K562 (cell line): ENCODE data around the gene RNASE8. TPM values are rescaled to one million over a fixed set of nuclear protein-coding genes. Genes with fewer than 3 reads are reported as not detected.

Source experiments
- ETV5 ChIP-seq: sonication (generic); formaldehyde crosslinking; IDR thresholded peaks from 2 replicates; pipeline ENCODE4 v1.4.0; 2020; ENCODE audit warnings: low read depth, mild to moderate bottlenecking, missing genetic modification reagents
- IFI16 ChIP-seq: fragments of 250-450 bp; sonication (Bioruptor Pico); IDR thresholded peaks from 2 replicates; pipeline ENCODE4 v2.1.2; 2022; ENCODE audit warnings: mild to moderate bottlenecking, inconsistent platforms
- L3MBTL2 ChIP-seq: fragments of 450-650 bp; IDR thresholded peaks from 2 replicates; pipeline ENCODE4 v1.6.1; 2016; ENCODE audit warnings: mild to moderate bottlenecking, moderate library complexity
- MCM5 ChIP-seq: fragments of 450-650 bp; IDR thresholded peaks from 2 replicates; pipeline ENCODE4 v1.6.1; 2016; ENCODE audit warnings: low read depth
- PHF20 ChIP-seq: fragments of 450-650 bp; IDR thresholded peaks from 2 replicates; pipeline ENCODE4 v1.6.1; 2018; ENCODE audit not compliant: partially characterized antibody
- PML ChIP-seq: IDR thresholded peaks from 2 replicates; pipeline ENCODE4 v1.6.1; 2012; ENCODE audit warnings: low read length, inconsistent platforms
- POLR2B ChIP-seq: fragments of 450-650 bp; IDR thresholded peaks from 2 replicates; pipeline ENCODE4 v1.6.1; 2018; ENCODE audit warnings: low read depth; ENCODE audit not compliant: partially characterized antibody
- SOX6 ChIP-seq: fragments of 450-650 bp; IDR thresholded peaks from 2 replicates; pipeline ENCODE4 v1.6.1; 2014; ENCODE audit warnings: mild to moderate bottlenecking
- U2AF1 ChIP-seq: fragments of 200-400 bp; formaldehyde crosslinking; optimal IDR thresholded peaks from 2 replicates; pipeline ENCODE3; 2017; ENCODE audit warnings: mild to moderate bottlenecking, low read depth, low read length, moderate library complexity
- VEZF1 ChIP-seq: fragments of 200-800 bp; sonication (Bioruptor generic); IDR thresholded peaks from 2 replicates; pipeline ENCODE4 v1.6.1; 2017; ENCODE audit warnings: missing genetic modification characterization, missing compliant biosample characterization
- ZC3H4 ChIP-seq: sonication (generic); formaldehyde crosslinking; IDR thresholded peaks from 2 replicates; pipeline ENCODE4 v1.9.0; 2021; ENCODE audit warnings: missing genetic modification reagents, borderline replicate concordance
- ZC3H8 ChIP-seq: fragments of 450-650 bp; IDR thresholded peaks from 2 replicates; pipeline ENCODE4 v1.6.1; 2017
- ZNF175 ChIP-seq: fragments of 200-800 bp; sonication (Bioruptor generic); IDR thresholded peaks from 2 replicates; pipeline ENCODE4 v1.6.1; 2016; ENCODE audit warnings: low read depth, mild to moderate bottlenecking, missing genetic modification characterization, missing compliant biosample characterization
- ZNF584 ChIP-seq: fragments of 200-800 bp; sonication (Bioruptor generic); IDR thresholded peaks from 2 replicates; pipeline ENCODE4 v1.6.1; 2016; ENCODE audit warnings: low read depth, mild to moderate bottlenecking, missing genetic modification characterization, missing compliant biosample characterization
- ZNF586 ChIP-seq: fragments of 450-650 bp; formaldehyde crosslinking; conservative IDR thresholded peaks from 2 replicates; pipeline ENCODE4 v1.4.0; 2020; ENCODE audit warnings: mild to moderate bottlenecking, moderate library complexity
- ZNF707 ChIP-seq: fragments of 250-450 bp; sonication (Bioruptor Pico); conservative IDR thresholded peaks from 2 replicates; pipeline ENCODE4 v1.8.0; 2022; ENCODE audit warnings: inconsistent platforms, mild to moderate bottlenecking, moderate library complexity
- polyA plus RNA-seq, 8 experiments: library from polyadenylated mRNA; depleted of rRNA in 4 of 8; stranded (reverse) in 5 of 8; unstranded in 3 of 8; fragments of >200 nt; fragmentation: Nextera tagmentation in 2 of 8; fragmentation: Illumina TruSeq in 1 of 8; extraction: Ambion mirVana in 2 of 8; extraction: Trizol in 1 of 8; gene quantifications; 2 replicates each; pipeline versions ENCODE4 v1.2.1 to v1.2.3, GENCODE V29; 2011 to 2014; ENCODE audit warnings: inconsistent platforms in 1 of 8, missing spikeins in 1 of 8
- total RNA-seq, 7 experiments: library from RNA; depleted of rRNA in 6 of 7; stranded (reverse); fragments of >200 nt in 6 of 7; fragmentation: Illumina TruSeq in 2 of 7; extraction: Trizol in 2 of 7; gene quantifications; 2 replicates each; pipeline versions ENCODE4 v1.2.1 to v1.2.3, GENCODE V29; 2011 to 2021; ENCODE audit warnings: low replicate concordance in 1 of 7
- TF ChIP-seq, protein P1 (sequence below): fragments of 250-450 bp; sonication (Bioruptor Pico); IDR thresholded peaks from 2 replicates; pipeline ENCODE4 v1.9.0; 2021; ENCODE audit warnings: mild to moderate bottlenecking, inconsistent platforms

RNASE8 gene
- total and polyA plus RNA-seq, 9 of the 15 experiments (the other 6 are each of a cell fraction or from before 2014, with no cell fraction given): not detected

- TF ChIP-seq, protein P1, sequence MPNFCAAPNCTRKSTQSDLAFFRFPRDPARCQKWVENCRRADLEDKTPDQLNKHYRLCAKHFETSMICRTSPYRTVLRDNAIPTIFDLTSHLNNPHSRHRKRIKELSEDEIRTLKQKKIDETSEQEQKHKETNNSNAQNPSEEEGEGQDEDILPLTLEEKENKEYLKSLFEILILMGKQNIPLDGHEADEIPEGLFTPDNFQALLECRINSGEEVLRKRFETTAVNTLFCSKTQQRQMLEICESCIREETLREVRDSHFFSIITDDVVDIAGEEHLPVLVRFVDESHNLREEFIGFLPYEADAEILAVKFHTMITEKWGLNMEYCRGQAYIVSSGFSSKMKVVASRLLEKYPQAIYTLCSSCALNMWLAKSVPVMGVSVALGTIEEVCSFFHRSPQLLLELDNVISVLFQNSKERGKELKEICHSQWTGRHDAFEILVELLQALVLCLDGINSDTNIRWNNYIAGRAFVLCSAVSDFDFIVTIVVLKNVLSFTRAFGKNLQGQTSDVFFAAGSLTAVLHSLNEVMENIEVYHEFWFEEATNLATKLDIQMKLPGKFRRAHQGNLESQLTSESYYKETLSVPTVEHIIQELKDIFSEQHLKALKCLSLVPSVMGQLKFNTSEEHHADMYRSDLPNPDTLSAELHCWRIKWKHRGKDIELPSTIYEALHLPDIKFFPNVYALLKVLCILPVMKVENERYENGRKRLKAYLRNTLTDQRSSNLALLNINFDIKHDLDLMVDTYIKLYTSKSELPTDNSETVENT (CRISPR knock-in tag): no peak; the same call in 1 of the 2 replicates
- peak; percentile 38; the same call in 1 of the 2 replicates for TF ChIP-seq ETV5 (CRISPR knock-in tag)
- TF ChIP-seq VEZF1 (CRISPR knock-in tag): peak; percentile 70
- no peak for TF ChIP-seq PHF20
- no peak for TF ChIP-seq ZC3H8
- no peak for TF ChIP-seq MCM5
- TF ChIP-seq ZNF584: 0 out of 2 replicates have a peak, but pooled peaks have one; percentile 41
- no peak for TF ChIP-seq ZC3H4
- no peak for TF ChIP-seq ZNF586 (CRISPR knock-in tag)
- TF ChIP-seq L3MBTL2: peak; percentile 94
- no peak for TF ChIP-seq ZNF707
- peak; percentile 40 for TF ChIP-seq SOX6
- no peak for TF ChIP-seq U2AF1
- no peak for TF ChIP-seq IFI16
- TF ChIP-seq ZNF175 (CRISPR knock-in tag): no peak
- peak; percentile 35 for TF ChIP-seq PML
- TF ChIP-seq POLR2B: peak; percentile 62
Observed at GRCh38 chr14:21103710-21104447, 46.3 kb downstream of the RNASE8 start (continued).
